Activated CD8-positive, alpha-beta memory T cell treated with anti-CD3 and anti-CD28 coated beads, Interleukin-2, amount 10 ng/mL, durations not matched to agents 7 days and 5 days (primary cell): Measurements from ENCODE around the gene KCNA5. TPM values are rescaled to one million over a fixed set of nuclear protein-coding genes. Genes with fewer than 3 reads are reported as not detected.

Experiments
- ATAC-seq: fragments of 150-1000 bp; cut with Tn5 transposase; one replicate; pipeline ENCODE4 v1.10.0; 2021; ENCODE audit warnings: moderate library complexity
- CTCF ChIA-PET: fragments of 350-600 bp; sonication (Branson Sonifier 250); formaldehyde crosslinking; loops from one replicate; lab custom pipeline; 2021; ENCODE audit warnings: antibody characterized with exemption; lab: Charles Lee
- DNase-seq: peaks from one replicate; pipeline ENCODE4 v3.0.0-alpha.2; 2020
- H3K27ac Mint-ChIP-seq: one replicate; pipeline ENCODE4 v1.8.0; 2021; ENCODE audit warnings: mild to moderate bottlenecking, mixed read lengths
- H3K27me3 Mint-ChIP-seq: one replicate; pipeline ENCODE4 v1.8.0; 2021; ENCODE audit warnings: mixed read lengths
- H3K36me3 Mint-ChIP-seq: one replicate; pipeline ENCODE4 v1.8.0; 2021; ENCODE audit warnings: mild to moderate bottlenecking, mixed read lengths
- H3K4me1 Mint-ChIP-seq: one replicate; pipeline ENCODE4 v1.8.0; 2021; ENCODE audit warnings: mixed read lengths
- H3K4me3 Mint-ChIP-seq: one replicate; pipeline ENCODE4 v1.8.0; 2021; ENCODE audit warnings: mild to moderate bottlenecking, moderate library complexity, mixed read lengths
- H3K9me3 Mint-ChIP-seq: one replicate; pipeline ENCODE4 v1.8.0; 2022; ENCODE audit warnings: low read depth, mixed read lengths
- total RNA-seq, 2 experiments: library from RNA; stranded (reverse); gene quantifications; one replicate each; pipeline ENCODE4 v1.2.3, GENCODE V29; 2021

Gene KCNA5
- total RNA-seq, 2 experiments from 2014 or later = not detected

- Mint-ChIP-seq H3K36me3 (no peaks in the 10 kb centered on the region), H3K27me3 (peaks cover 11% of the 10 kb centered on the region), H3K4me1 (no peaks in the 10 kb centered on the region), H3K9me3 (no peaks in the 10 kb centered on the region), H3K4me3 (no peak overlapping the region), H3K27ac (no peak overlapping the region)
- CTCF ChIA-PET = no interaction called here
- DNase-seq (no peak), ATAC-seq (no peak)
Observed at GRCh38 chr12:5059358-5059757, 15.7 kb downstream of the KCNA5 start.

GRCh38 chr12:5060958-5061357 is 17.3 kb downstream of the KCNA5 start:
- H3K27ac Mint-ChIP-seq = no peak overlapping the region
- DNase-seq = no peak
- H3K9me3 Mint-ChIP-seq = no peaks in the 10 kb centered on the region
- no peaks in the 10 kb centered on the region for H3K36me3 Mint-ChIP-seq
- H3K4me1 Mint-ChIP-seq = no peaks in the 10 kb centered on the region
- no peak for ATAC-seq
- H3K27me3 Mint-ChIP-seq = peaks cover 12% of the 10 kb centered on the region
- no peak overlapping the region for H3K4me3 Mint-ChIP-seq
- CTCF ChIA-PET = interaction anchor here (1.3 kb wide), 1 partner anchor 24 kb away, joined by 3 read pairs; no protein-coding TSS in a partner anchor

DNA sequence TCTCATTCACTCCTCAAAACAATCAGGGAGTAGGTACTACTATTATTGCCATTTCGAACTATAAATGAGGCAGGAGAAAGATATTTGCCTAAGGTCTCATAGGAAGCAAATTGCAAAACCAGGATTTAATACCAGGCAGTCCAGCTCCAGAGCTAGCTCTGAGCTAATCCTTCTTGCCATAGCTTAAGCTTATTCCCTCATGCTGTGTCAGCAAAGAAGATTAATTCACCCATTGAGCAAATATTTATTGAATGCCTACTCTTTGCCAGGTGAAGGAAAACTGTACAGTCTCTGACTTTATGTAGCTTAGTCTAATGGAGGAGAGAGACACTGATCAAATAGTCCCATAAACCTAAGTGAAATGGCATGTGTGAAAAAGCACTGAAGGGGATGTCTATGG is 19.5 kb downstream of the KCNA5 start:
- H3K27ac Mint-ChIP-seq = no peak overlapping the region
- no peaks in the 10 kb centered on the region for H3K9me3 Mint-ChIP-seq
- CTCF ChIA-PET = no interaction called here
- peaks cover 12% of the 10 kb centered on the region for H3K27me3 Mint-ChIP-seq
- no peak for DNase-seq
- H3K4me1 Mint-ChIP-seq = no peaks in the 10 kb centered on the region
- no peak for ATAC-seq
- H3K4me3 Mint-ChIP-seq = no peak overlapping the region
- no peaks in the 10 kb centered on the region for H3K36me3 Mint-ChIP-seq

DNA sequence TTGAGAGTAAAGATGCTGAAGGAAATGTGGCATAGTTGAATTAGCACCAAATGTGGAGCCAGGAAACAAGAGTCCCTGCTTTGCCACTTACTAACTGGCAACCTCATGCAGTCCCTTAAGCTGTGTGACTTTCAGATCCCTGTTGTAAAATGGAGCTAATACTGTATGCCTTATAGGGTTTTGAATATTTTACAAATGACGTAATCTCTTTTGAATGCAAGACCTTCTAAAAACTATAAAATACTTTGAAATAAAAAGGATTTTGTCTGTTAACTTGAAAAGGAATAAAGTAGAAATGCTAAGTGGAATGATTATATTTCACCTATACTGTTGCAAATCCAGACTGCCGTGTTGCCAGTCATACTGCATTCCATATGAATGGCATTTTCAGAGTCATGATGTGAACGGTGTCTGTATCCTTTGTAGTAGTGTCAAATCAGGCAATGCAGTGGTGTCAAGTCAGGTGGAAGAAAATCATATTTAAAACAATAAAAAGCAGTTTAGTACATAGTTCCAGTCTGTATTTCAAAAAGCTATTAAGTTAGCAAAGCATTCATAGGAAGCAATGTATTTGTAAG is 21.3 kb downstream of the KCNA5 start:
- CTCF ChIA-PET = no interaction called here
- no peak for ATAC-seq

GRCh38 chr12:5066251-5066650 is 22.6 kb downstream of the KCNA5 start:
- H3K27ac Mint-ChIP-seq = no peak overlapping the region
- CTCF ChIA-PET = no interaction called here
- no peak for DNase-seq
- no peaks in the 10 kb centered on the region for H3K9me3 Mint-ChIP-seq
- no peak for ATAC-seq
- no peaks in the 10 kb centered on the region for H3K4me1 Mint-ChIP-seq
- no peaks in the 10 kb centered on the region for H3K36me3 Mint-ChIP-seq
- no peak overlapping the region for H3K4me3 Mint-ChIP-seq
- H3K27me3 Mint-ChIP-seq = peaks cover 16% of the 10 kb centered on the region

More for the DNA sequence above, 21.3 kb downstream of the KCNA5 start:
- H3K27ac Mint-ChIP-seq = no peak overlapping the region
- H3K36me3 Mint-ChIP-seq = no peaks in the 10 kb centered on the region
- DNase-seq = no peak
- H3K27me3 Mint-ChIP-seq = peaks cover 16% of the 10 kb centered on the region
- H3K4me3 Mint-ChIP-seq = no peak overlapping the region
- no peaks in the 10 kb centered on the region for H3K9me3 Mint-ChIP-seq
- H3K4me1 Mint-ChIP-seq = no peaks in the 10 kb centered on the region

- peaks cover 13% of the 10 kb centered on the region for H3K27me3 Mint-ChIP-seq
- H3K27ac Mint-ChIP-seq = no peak overlapping the region
- DNase-seq (no peak), ATAC-seq (no peak)
- no peaks in the 10 kb centered on the region for H3K9me3 Mint-ChIP-seq
- CTCF ChIA-PET = interaction anchor here (0.7 to 1.1 kb wide), 2 partner anchors 16 to 19 kb away, joined by 3 read pairs; no protein-coding TSS in a partner anchor
- no peaks in the 10 kb centered on the region for H3K4me1 Mint-ChIP-seq
- H3K4me3 Mint-ChIP-seq = no peak overlapping the region
- H3K36me3 Mint-ChIP-seq = no peaks in the 10 kb centered on the region
Observed at GRCh38 chr12:5068126-5068525, 24.4 kb downstream of the KCNA5 start.

DNA sequence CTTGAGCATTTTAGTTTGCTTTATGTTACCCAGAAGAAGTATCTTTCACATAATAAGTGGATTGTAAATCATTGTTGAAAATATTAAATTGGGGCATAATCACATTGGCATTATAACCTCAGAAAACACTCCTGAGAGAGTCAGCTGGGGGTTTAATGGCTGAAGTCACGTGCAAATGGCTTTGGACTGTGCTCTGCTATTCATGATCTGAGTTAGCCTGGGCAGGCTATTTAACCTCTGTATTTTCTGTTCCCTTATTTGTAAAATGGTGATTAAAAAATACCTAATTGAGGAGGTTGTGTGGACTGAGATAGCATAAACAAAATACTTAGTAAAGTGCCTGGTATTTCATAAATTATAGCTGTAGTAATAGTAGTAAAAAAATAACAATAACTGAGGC is 24.9 kb downstream of the KCNA5 start:
- Mint-ChIP-seq H3K4me1 (no peaks in the 10 kb centered on the region), H3K9me3 (no peaks in the 10 kb centered on the region), H3K27ac (no peak overlapping the region), H3K27me3 (peaks cover 13% of the 10 kb centered on the region), H3K36me3 (no peaks in the 10 kb centered on the region), H3K4me3 (no peak overlapping the region)
- no peak for DNase-seq
- CTCF ChIA-PET = interaction anchor here (0.7 to 1.1 kb wide), 2 partner anchors 15 to 19 kb away, joined by 3 read pairs; no protein-coding TSS in a partner anchor
- ATAC-seq = no peak

DNA sequence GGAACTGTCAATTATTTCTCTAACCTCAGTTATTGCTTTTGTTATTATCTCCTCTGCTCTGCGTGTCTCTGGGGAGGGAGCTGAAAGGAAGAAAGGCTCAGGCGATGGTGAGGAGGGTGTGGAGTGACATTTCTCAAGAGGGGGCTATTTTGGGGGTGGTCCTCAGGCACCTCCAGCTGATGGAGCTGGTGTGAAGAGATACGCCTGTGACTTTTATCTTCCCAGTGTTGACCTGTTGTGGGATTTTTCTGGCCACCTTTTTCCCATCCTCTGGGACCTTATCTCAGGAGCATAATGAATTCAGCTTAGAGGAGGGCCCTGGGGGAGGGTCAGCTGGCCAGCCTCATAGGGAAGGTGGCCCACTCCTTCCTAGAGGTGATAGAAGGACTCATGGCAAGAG is 26.4 kb downstream of the KCNA5 start:
- Mint-ChIP-seq H3K36me3 (no peaks in the 10 kb centered on the region), H3K27me3 (peaks cover 6% of the 10 kb centered on the region), H3K4me1 (no peaks in the 10 kb centered on the region), H3K9me3 (no peaks in the 10 kb centered on the region), H3K4me3 (no peak overlapping the region), H3K27ac (no peak overlapping the region)
- DNase-seq = no peak
- ATAC-seq = no peak
- CTCF ChIA-PET = no interaction called here

DNA sequence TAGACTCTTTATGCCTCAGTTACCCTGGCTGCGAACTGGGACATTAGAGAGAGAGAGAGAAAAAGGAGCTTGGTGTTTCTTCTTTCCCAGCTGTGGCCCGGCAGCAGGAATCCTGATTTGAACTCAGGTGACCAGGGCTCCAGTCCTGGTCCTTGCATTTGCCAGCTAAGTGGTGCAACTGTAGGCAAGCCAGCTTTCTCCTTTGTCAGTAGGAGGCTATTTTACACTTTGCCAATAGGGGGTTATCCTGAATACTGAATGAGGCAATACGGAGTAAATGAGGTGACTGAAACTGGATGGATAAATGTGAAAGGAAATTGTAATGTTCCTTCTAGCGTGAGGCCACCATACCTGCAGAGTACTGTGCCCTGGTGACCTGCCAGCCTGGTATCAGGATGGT is 27.8 kb downstream of the KCNA5 start:
- H3K4me1 Mint-ChIP-seq = no peaks in the 10 kb centered on the region
- no peaks in the 10 kb centered on the region for H3K36me3 Mint-ChIP-seq
- CTCF ChIA-PET = no interaction called here
- H3K4me3 Mint-ChIP-seq = no peak overlapping the region
- no peak overlapping the region for H3K27ac Mint-ChIP-seq
- H3K9me3 Mint-ChIP-seq = no peaks in the 10 kb centered on the region
- DNase-seq (no peak), ATAC-seq (no peak)
- H3K27me3 Mint-ChIP-seq = peaks cover 8% of the 10 kb centered on the region

DNA sequence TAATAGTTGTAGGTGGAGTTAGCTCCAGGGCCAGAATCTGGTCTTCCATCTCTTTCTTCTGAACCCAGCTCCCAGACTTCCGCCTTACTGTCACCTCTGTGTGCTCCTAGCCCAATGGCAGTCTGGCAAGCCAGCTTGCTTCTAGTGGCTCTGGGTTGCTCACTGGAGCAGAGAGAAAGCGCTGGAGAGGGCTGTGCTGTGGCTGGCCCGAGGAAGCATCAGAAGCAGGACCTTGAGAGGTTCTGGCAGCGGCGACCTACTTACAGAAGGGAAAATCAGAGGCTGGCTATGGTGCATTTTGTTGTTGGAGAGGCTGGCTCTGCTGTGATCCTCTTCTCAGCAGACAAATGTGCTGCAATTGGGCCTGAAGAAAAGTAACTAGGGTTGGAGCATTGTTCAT is 28.6 kb downstream of the KCNA5 start:
- no peak overlapping the region for H3K27ac Mint-ChIP-seq
- peaks cover 8% of the 10 kb centered on the region for H3K27me3 Mint-ChIP-seq
- CTCF ChIA-PET = no interaction called here
- DNase-seq (no peak), ATAC-seq (no peak)
- H3K36me3 Mint-ChIP-seq = no peaks in the 10 kb centered on the region
- no peak overlapping the region for H3K4me3 Mint-ChIP-seq
- H3K4me1 Mint-ChIP-seq = no peaks in the 10 kb centered on the region
- H3K9me3 Mint-ChIP-seq = no peaks in the 10 kb centered on the region

DNA sequence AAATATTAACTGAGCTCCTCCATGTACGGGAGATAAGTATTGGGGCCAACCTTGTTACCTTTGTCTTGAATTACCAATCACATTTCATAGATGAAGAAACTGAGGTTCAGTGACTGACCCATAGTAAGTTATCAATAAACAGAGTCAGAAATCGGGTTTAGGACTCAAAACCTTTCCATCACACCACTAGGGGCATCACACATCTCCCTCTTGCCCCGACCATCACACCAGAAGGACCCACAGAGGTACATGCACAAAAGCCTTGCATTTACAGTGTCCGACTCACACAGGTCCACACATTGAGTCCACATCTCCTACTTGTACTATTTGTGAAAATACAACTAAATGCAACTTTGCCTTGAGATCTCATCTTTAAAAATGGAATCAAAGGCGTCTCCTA is 29.4 kb downstream of the KCNA5 start:
- Mint-ChIP-seq H3K9me3 (no peaks in the 10 kb centered on the region), H3K4me3 (no peak overlapping the region), H3K27ac (no peak overlapping the region), H3K27me3 (peaks cover 10% of the 10 kb centered on the region), H3K4me1 (no peaks in the 10 kb centered on the region), H3K36me3 (no peaks in the 10 kb centered on the region)
- no peak for DNase-seq
- CTCF ChIA-PET = no interaction called here
- no peak for ATAC-seq

DNA sequence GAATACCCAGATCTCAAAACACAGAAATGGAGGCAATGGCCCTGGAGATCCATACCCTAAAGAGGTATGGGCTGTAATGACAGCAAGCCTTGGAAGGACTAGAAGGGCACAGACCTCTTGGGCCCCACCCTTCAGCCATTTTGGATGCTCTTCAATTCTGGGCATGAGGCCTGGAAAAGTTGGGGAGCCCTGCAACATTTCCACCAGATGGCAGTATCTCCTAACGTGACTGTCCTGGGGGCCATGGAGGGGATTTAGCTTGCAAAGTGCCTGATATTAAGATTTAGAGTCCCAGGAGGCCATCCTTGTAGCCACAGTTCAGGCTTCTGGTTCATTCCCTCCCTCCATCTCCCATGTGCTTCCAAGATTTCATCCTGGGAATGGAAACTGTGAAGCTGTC is 30.2 kb downstream of the KCNA5 start:
- no peak for DNase-seq
- H3K27me3 Mint-ChIP-seq = peaks cover 13% of the 10 kb centered on the region
- H3K9me3 Mint-ChIP-seq = no peaks in the 10 kb centered on the region
- no peak overlapping the region for H3K4me3 Mint-ChIP-seq
- H3K27ac Mint-ChIP-seq = no peak overlapping the region
- H3K4me1 Mint-ChIP-seq = no peaks in the 10 kb centered on the region
- ATAC-seq = no peak
- CTCF ChIA-PET = interaction anchor here (0.9 kb wide), 1 partner anchor 10 kb away, joined by 4 read pairs; no protein-coding TSS in a partner anchor
- H3K36me3 Mint-ChIP-seq = no peaks in the 10 kb centered on the region

DNA sequence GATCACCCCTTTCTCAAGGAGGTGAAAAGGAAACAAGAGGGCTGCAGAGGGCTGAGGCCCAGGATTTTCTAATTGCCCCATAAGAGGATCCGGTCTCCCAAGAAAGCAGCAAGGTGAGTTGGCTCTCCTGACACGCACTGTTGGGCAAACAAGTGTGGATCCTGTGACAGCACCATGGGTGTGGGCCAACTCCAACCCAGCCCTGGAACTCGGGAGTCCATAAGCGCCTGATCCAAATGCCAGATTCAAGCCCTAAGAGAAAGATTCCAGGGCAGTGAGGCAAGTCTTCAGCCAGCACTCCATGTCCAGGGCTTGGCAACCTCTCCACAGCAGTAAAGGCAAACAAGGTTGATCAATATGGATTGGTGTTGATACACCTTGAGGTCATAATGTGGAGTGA is 33.1 kb downstream of the KCNA5 start:
- peaks cover 8% of the 10 kb centered on the region for H3K27me3 Mint-ChIP-seq
- no peaks in the 10 kb centered on the region for H3K4me1 Mint-ChIP-seq
- DNase-seq (no peak), ATAC-seq (no peak)
- H3K27ac Mint-ChIP-seq = no peak overlapping the region
- no peak overlapping the region for H3K4me3 Mint-ChIP-seq
- H3K9me3 Mint-ChIP-seq = no peaks in the 10 kb centered on the region
- CTCF ChIA-PET = no interaction called here
- no peaks in the 10 kb centered on the region for H3K36me3 Mint-ChIP-seq

GRCh38 chr12:5078423-5078822 is 34.7 kb downstream of the KCNA5 start:
- H3K27me3 Mint-ChIP-seq = peaks cover 8% of the 10 kb centered on the region
- H3K4me1 Mint-ChIP-seq = no peaks in the 10 kb centered on the region
- H3K36me3 Mint-ChIP-seq = no peaks in the 10 kb centered on the region
- no peak for ATAC-seq
- H3K4me3 Mint-ChIP-seq = no peak overlapping the region
- no peak overlapping the region for H3K27ac Mint-ChIP-seq
- DNase-seq = no peak
- H3K9me3 Mint-ChIP-seq = no peaks in the 10 kb centered on the region
- CTCF ChIA-PET = no interaction called here
